Breast epithelium (tissue), 4 donors: Measurements from ENCODE around the gene NADK. TPM values are rescaled to one million over a fixed set of nuclear protein-coding genes. Genes with fewer than 3 reads are reported as not detected.

Experiments
- DNase-seq, 2 donors: peaks; one replicate each; pipeline ENCODE4 v3.0.0-alpha.2; 2019; ENCODE audit warnings: low spot score in 2 of 2
- H3K27ac ChIP-seq, 2 donors: fragments of 200-600 bp; sonication (generic) in 1 of 2; one replicate each; pipeline ENCODE4 v1.5.1; 2016 to 2019; ENCODE audit warnings: mild to moderate bottlenecking in 1 of 2
- H3K27me3 ChIP-seq, 2 donors: fragments of 200-600 bp; sonication (generic) in 1 of 2; one replicate each; pipeline versions ENCODE4 v1.5.1 to v1.6.0; 2017 to 2019; ENCODE audit warnings: control low read depth in 1 of 2, mild to moderate bottlenecking in 1 of 2
- H3K36me3 ChIP-seq: fragments of 200-600 bp; one replicate; pipeline ENCODE4 v1.5.1; 2019
- H3K4me1 ChIP-seq, 2 donors: fragments of 200-600 bp; sonication (generic); one replicate each; pipeline ENCODE4 v1.5.1; 2016 to 2019; ENCODE audit warnings: control low read depth in 1 of 2
- H3K4me3 ChIP-seq, 3 donors: fragments of 200-600 bp; sonication (generic); 1 replicate in 2 of 3; 2 replicates in 1 of 3; pipeline ENCODE4 v1.5.1; 2016 to 2019; ENCODE audit warnings: mild to moderate bottlenecking in 3 of 3, moderate library complexity in 2 of 3
- H3K9me3 ChIP-seq, 2 donors: fragments of 200-600 bp; sonication (generic) in 1 of 2; one replicate each; pipeline ENCODE4 v1.5.1; 2016 to 2019; ENCODE audit warnings: control low read depth in 1 of 2
- CTCF ChIP-seq, 3 donors: fragments of 450-650 bp; IDR thresholded peaks; one replicate each; pipeline ENCODE4 v1.5.1; 2016 to 2017; ENCODE audit warnings: antibody characterized with exemption in 3 of 3, mild to moderate bottlenecking in 3 of 3, moderate library complexity in 3 of 3
- POLR2A ChIP-seq: fragments of 450-650 bp; IDR thresholded peaks from one replicate; pipeline ENCODE4 v1.6.1; 2016; ENCODE audit warnings: antibody characterized with exemption, mild to moderate bottlenecking, moderate library complexity
- POLR2AphosphoS5 ChIP-seq, 3 donors: sonication (generic); formaldehyde crosslinking; IDR thresholded peaks; one replicate each; pipeline ENCODE4 v1.6.1; 2017; ENCODE audit warnings: antibody characterized with exemption in 3 of 3
- intact Hi-C: fragments of 100-400 bp; cut with DNase I; formaldehyde crosslinking; loops from one replicate; pipeline ENCODE4 v1.15.1; 2023; ENCODE audit warnings: low total_unique reads
- total RNA-seq, 3 donors: library from RNA; depleted of rRNA; stranded (reverse); fragments of >200 nt; gene quantifications; one replicate each; pipeline ENCODE4 v1.1.0, GENCODE V29; 2016

The NADK gene
- total RNA-seq, 3 donors from 2014 or later: 71.1 to 89.1 (median 87.4) TPM

- DNase-seq: peak in 1 of 2 donors; percentile 86
- H3K4me3 ChIP-seq: no peak overlapping the region
- no peaks in the 10 kb centered on the region for H3K36me3 ChIP-seq
- H3K27ac ChIP-seq: peak overlapping the region; percentile 68 to 75
- no peaks in the 10 kb centered on the region for H3K9me3 ChIP-seq
- TF ChIP-seq CTCF (IDR thresholded peaks at IDR 0.05) (no peak), POLR2A (no peak), POLR2AphosphoS5 (IDR thresholded peaks at IDR 0.05) (peak; percentile 26 to 83 (median 80))
- H3K4me1 ChIP-seq: no peaks in the 10 kb centered on the region
- no peaks in the 10 kb centered on the region for H3K27me3 ChIP-seq
- intact Hi-C loops: loop anchor here (5.0 kb wide), 1 partner anchor 143 kb away; no protein-coding TSS in a partner anchor
Measured at GRCh38 chr1:1763657-1764621, 14.3 kb downstream of the NADK start.

DNA sequence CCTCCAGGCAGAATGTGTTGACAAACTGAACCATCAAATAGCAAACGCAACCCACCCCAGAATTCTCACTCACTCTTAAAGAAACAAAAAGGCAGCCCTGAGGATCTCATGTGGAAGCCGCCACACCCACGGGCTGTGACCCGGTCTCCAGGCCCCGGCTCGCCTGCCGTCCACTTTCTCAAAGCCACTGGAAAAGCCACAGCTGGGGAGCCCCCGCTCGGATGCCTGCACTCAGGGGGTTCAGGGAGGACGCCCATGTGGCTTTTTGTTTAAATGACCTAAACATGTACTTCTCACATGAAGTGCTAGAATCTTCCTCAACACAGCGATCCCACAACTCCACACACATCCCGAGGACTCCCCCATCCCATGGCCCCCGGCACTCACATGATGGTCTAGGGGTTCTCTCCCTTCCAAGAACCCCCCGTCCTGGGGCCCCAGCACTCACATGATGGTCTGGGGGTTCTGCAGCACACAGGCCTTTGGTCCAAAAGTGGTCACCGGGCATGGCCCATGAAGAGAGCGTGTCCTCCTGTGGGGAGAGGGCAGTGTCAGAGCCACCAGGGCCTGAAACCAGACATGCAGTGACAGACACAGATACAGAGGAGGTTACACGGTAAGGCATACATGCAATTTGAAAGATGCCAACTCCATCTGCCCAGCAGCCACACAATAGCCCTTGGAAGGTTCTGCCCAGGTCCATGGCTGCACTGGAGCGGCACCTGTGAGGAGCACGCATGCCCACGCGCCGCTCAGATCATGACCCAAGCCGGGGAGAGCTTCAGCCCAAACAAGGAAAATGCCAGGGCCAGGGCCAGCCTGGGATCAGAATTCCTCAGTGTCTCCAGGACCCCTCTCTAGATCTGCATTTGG lies 16.5 kb downstream of the NADK start:
- TF ChIP-seq POLR2A: no peak
- TF ChIP-seq POLR2AphosphoS5 (IDR thresholded peaks at IDR 0.05): no peak
- no peak for TF ChIP-seq CTCF (IDR thresholded peaks at IDR 0.05)
- H3K27ac ChIP-seq: no peak overlapping the region
- intact Hi-C loops: loop anchor here (5.0 kb wide), 1 partner anchor 146 kb away; no protein-coding TSS in a partner anchor
- H3K4me1 ChIP-seq: no peaks in the 10 kb centered on the region
- H3K27me3 ChIP-seq: no peaks in the 10 kb centered on the region
- no peak overlapping the region for H3K4me3 ChIP-seq
- H3K9me3 ChIP-seq: no peaks in the 10 kb centered on the region
- no peak for DNase-seq
- H3K36me3 ChIP-seq: no peaks in the 10 kb centered on the region

GRCh38 chr1:1760715-1761114 lies 17.6 kb downstream of the NADK start:
- Histone ChIP-seq H3K4me3 (no peak overlapping the region), H3K36me3 (no peaks in the 10 kb centered on the region), H3K4me1 (no peaks in the 10 kb centered on the region), H3K27me3 (no peaks in the 10 kb centered on the region), H3K27ac (no peak overlapping the region), H3K9me3 (no peaks in the 10 kb centered on the region)
- TF ChIP-seq POLR2AphosphoS5 (IDR thresholded peaks at IDR 0.05) (no peak), POLR2A (no peak), CTCF (IDR thresholded peaks at IDR 0.05) (no peak)
- intact Hi-C loops: loop anchor here (5.0 kb wide), 1 partner anchor 147 kb away; no protein-coding TSS in a partner anchor
- no peak for DNase-seq

DNA sequence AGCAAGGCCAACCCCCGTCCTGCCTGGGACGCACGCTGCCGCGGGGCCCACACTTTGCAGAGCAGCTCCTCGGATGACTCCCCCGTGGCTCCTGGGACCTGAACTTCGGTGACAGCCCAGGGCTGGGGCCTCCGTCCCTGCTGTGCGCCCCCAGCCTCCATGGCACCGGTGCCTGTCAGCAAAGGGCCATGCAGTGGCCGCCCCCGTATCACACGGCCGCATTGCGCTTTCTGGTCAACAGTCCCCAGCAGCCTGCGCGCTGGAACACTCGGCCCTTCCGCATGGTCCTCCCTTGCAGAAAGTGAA lies 18.0 kb downstream of the NADK start:
- Histone ChIP-seq H3K36me3 (no peaks in the 10 kb centered on the region), H3K4me1 (no peaks in the 10 kb centered on the region), H3K4me3 (no peak overlapping the region), H3K9me3 (no peaks in the 10 kb centered on the region), H3K27me3 (no peaks in the 10 kb centered on the region), H3K27ac (no peak overlapping the region)
- TF ChIP-seq POLR2AphosphoS5 (IDR thresholded peaks at IDR 0.05): no peak
- no peak for TF ChIP-seq POLR2A
- TF ChIP-seq CTCF (IDR thresholded peaks at IDR 0.05): no peak
- intact Hi-C loops: loop anchor here (5.0 kb wide), 1 partner anchor 147 kb away; no protein-coding TSS in a partner anchor
- DNase-seq: no peak
